Activated CD4-positive, alpha-beta T cell treated with anti-CD3 and anti-CD28 coated beads for 36 hours (primary cell): ENCODE results near the gene PTPRG. TPM values are rescaled to one million over a fixed set of nuclear protein-coding genes. Genes with fewer than 3 reads are reported as not detected.

ENCODE experiments used
- ATAC-seq: fragments of 200-7000 bp; cut with Tn5 transposase; one replicate; pipeline ENCODE4 v1.10.0; 2021; ENCODE audit warnings: mild to moderate bottlenecking, moderate library complexity
- CTCF ChIA-PET: fragments of 350-600 bp; sonication (Branson Sonifier 250); formaldehyde crosslinking; loops from one replicate; lab custom pipeline; 2021; ENCODE audit warnings: antibody characterized with exemption; lab: Charles Lee
- POLR2A ChIA-PET: fragments of 350-600 bp; sonication (Branson Sonifier 250); formaldehyde crosslinking; loops from one replicate; lab custom pipeline; 2021; ENCODE audit warnings: antibody characterized with exemption, inconsistent platforms; lab: Charles Lee
- DNase-seq: peaks from one replicate; pipeline ENCODE4 v3.0.0-alpha.2; 2020
- H3K27ac Mint-ChIP-seq: one replicate; pipeline ENCODE4 v1.8.0; 2021; ENCODE audit warnings: mixed read lengths
- H3K27me3 Mint-ChIP-seq: one replicate; pipeline ENCODE4 v1.8.0; 2021; ENCODE audit warnings: mixed read lengths
- H3K36me3 Mint-ChIP-seq: one replicate; pipeline ENCODE4 v1.8.0; 2021; ENCODE audit warnings: low read depth, mixed read lengths
- H3K4me1 Mint-ChIP-seq: one replicate; pipeline ENCODE4 v1.8.0; 2021; ENCODE audit warnings: mixed read lengths
- H3K4me3 Mint-ChIP-seq: one replicate; pipeline ENCODE4 v1.8.0; 2021; ENCODE audit warnings: mild to moderate bottlenecking, moderate library complexity, mixed read lengths
- H3K9me3 Mint-ChIP-seq: one replicate; pipeline ENCODE4 v1.8.0; 2021; ENCODE audit warnings: low read depth, mixed read lengths
- intact Hi-C, 2 experiments: fragments of 100-400 bp; cut with DNase I in 1 of 2; cut with micrococcal nuclease in 1 of 2; formaldehyde crosslinking; loops; one replicate each; pipeline versions ENCODE4 v1.14.2 to v1.15.1; 2022 to 2024; cut with DNase I, micrococcal nuclease
- total RNA-seq, 2 experiments: library from RNA; stranded (reverse); gene quantifications; one replicate each; pipeline ENCODE4 v1.2.3, GENCODE V29; 2021

PTPRG gene
- total RNA-seq, 2 experiments from 2014 or later = 0.32 to 0.33 TPM

- intact Hi-C loops = no loop called here
- Mint-ChIP-seq H3K36me3 (no peaks in the 10 kb centered on the region), H3K27me3 (peaks cover 7% of the 10 kb centered on the region), H3K27ac (no peak overlapping the region), H3K9me3 (no peaks in the 10 kb centered on the region), H3K4me3 (no peak overlapping the region), H3K4me1 (no peaks in the 10 kb centered on the region)
- DNase-seq (no peak), ATAC-seq (no peak)
- CTCF ChIA-PET = interaction anchor here (0.6 kb wide), 1 partner anchor 28 kb away, joined by 4 read pairs; no protein-coding TSS in a partner anchor
- POLR2A ChIA-PET = no interaction called here
These were observed 671.7 kb downstream of the PTPRG start for GRCh38 chr3:62233065-62233464.

GRCh38 chr3:62236016-62236415, 674.6 kb downstream of the PTPRG start:
- POLR2A ChIA-PET = no interaction called here

GRCh38 chr3:62237286-62237948, 676.0 kb downstream of the PTPRG start:
- CTCF ChIA-PET = no interaction called here
- Mint-ChIP-seq H3K4me1 (no peaks in the 10 kb centered on the region), H3K27me3 (peaks cover 9% of the 10 kb centered on the region), H3K9me3 (no peaks in the 10 kb centered on the region), H3K4me3 (no peak overlapping the region), H3K36me3 (no peaks in the 10 kb centered on the region), H3K27ac (no peak overlapping the region)
- ATAC-seq = no peak
- POLR2A ChIA-PET = no interaction called here
- DNase-seq = no peak
- intact Hi-C loops = no loop called here

More at GRCh38 chr3:62236016-62236415, 674.6 kb downstream of the PTPRG start:
- no peak overlapping the region for H3K4me3 Mint-ChIP-seq
- DNase-seq = no peak
- no peak overlapping the region for H3K27ac Mint-ChIP-seq
- no peaks in the 10 kb centered on the region for H3K36me3 Mint-ChIP-seq
- H3K4me1 Mint-ChIP-seq = no peaks in the 10 kb centered on the region
- intact Hi-C loops = no loop called here
- H3K27me3 Mint-ChIP-seq = peaks cover 8% of the 10 kb centered on the region
- H3K9me3 Mint-ChIP-seq = no peaks in the 10 kb centered on the region
- CTCF ChIA-PET = no interaction called here
- no peak for ATAC-seq

- H3K4me1 Mint-ChIP-seq = no peaks in the 10 kb centered on the region
- intact Hi-C loops = no loop called here
- H3K36me3 Mint-ChIP-seq = no peaks in the 10 kb centered on the region
- H3K27ac Mint-ChIP-seq = no peak overlapping the region
- H3K27me3 Mint-ChIP-seq = peaks cover 9% of the 10 kb centered on the region
- DNase-seq (no peak), ATAC-seq (no peak)
- POLR2A ChIA-PET = no interaction called here
- H3K4me3 Mint-ChIP-seq = no peak overlapping the region
- H3K9me3 Mint-ChIP-seq = no peaks in the 10 kb centered on the region
- CTCF ChIA-PET = no interaction called here
These were observed 676.6 kb downstream of the PTPRG start for GRCh38 chr3:62238003-62238402.

GRCh38 chr3:62238431-62238830, 677.1 kb downstream of the PTPRG start:
- Mint-ChIP-seq H3K4me1 (no peaks in the 10 kb centered on the region), H3K27ac (no peak overlapping the region), H3K36me3 (no peaks in the 10 kb centered on the region), H3K27me3 (peaks cover 9% of the 10 kb centered on the region), H3K9me3 (no peaks in the 10 kb centered on the region), H3K4me3 (no peak overlapping the region)
- ChIA-PET POLR2A (no interaction called here), CTCF (no interaction called here)
- intact Hi-C loops = no loop called here
- no peak for DNase-seq
- no peak for ATAC-seq

- Mint-ChIP-seq H3K27me3 (peaks cover 9% of the 10 kb centered on the region), H3K36me3 (no peaks in the 10 kb centered on the region)
These were observed 679.9 kb downstream of the PTPRG start for GRCh38 chr3:62241279-62241678.

GRCh38 chr3:62242831-62243509, 681.6 kb downstream of the PTPRG start:
- H3K36me3 Mint-ChIP-seq = no peaks in the 10 kb centered on the region
- peaks cover 14% of the 10 kb centered on the region for H3K27me3 Mint-ChIP-seq
- no peak overlapping the region for H3K4me3 Mint-ChIP-seq
- POLR2A ChIA-PET = no interaction called here
- intact Hi-C loops = no loop called here
- no peaks in the 10 kb centered on the region for H3K9me3 Mint-ChIP-seq
- no peak overlapping the region for H3K27ac Mint-ChIP-seq
- CTCF ChIA-PET = interaction anchor here (0.6 kb wide), 1 partner anchor 382 kb away, joined by 3 read pairs; no protein-coding TSS in a partner anchor
- DNase-seq (no peak), ATAC-seq (no peak)
- H3K4me1 Mint-ChIP-seq = no peaks in the 10 kb centered on the region

More at GRCh38 chr3:62241279-62241678, 679.9 kb downstream of the PTPRG start:
- CTCF ChIA-PET = no interaction called here
- Mint-ChIP-seq H3K4me1 (no peaks in the 10 kb centered on the region), H3K27ac (no peak overlapping the region), H3K9me3 (no peaks in the 10 kb centered on the region), H3K4me3 (no peak overlapping the region)
- intact Hi-C loops = no loop called here
- ATAC-seq = no peak
- POLR2A ChIA-PET = no interaction called here
- DNase-seq = no peak

GRCh38 chr3:62246094-62246493, 684.7 kb downstream of the PTPRG start:
- CTCF ChIA-PET = no interaction called here
- Mint-ChIP-seq H3K4me3 (no peak overlapping the region), H3K4me1 (no peaks in the 10 kb centered on the region), H3K9me3 (no peaks in the 10 kb centered on the region), H3K27ac (no peak overlapping the region), H3K36me3 (no peaks in the 10 kb centered on the region), H3K27me3 (peaks cover 12% of the 10 kb centered on the region)
- intact Hi-C loops = no loop called here
- POLR2A ChIA-PET = no interaction called here
- DNase-seq (no peak), ATAC-seq (no peak)

GRCh38 chr3:62246985-62247384, 685.6 kb downstream of the PTPRG start:
- no peaks in the 10 kb centered on the region for H3K4me1 Mint-ChIP-seq
- ATAC-seq (no peak), DNase-seq (no peak)
- H3K9me3 Mint-ChIP-seq = no peaks in the 10 kb centered on the region
- H3K27me3 Mint-ChIP-seq = peaks cover 11% of the 10 kb centered on the region
- H3K27ac Mint-ChIP-seq = no peak overlapping the region
- no peaks in the 10 kb centered on the region for H3K36me3 Mint-ChIP-seq
- intact Hi-C loops = no loop called here
- CTCF ChIA-PET = no interaction called here
- H3K4me3 Mint-ChIP-seq = no peak overlapping the region
- POLR2A ChIA-PET = no interaction called here

- Mint-ChIP-seq H3K27ac (no peak overlapping the region), H3K9me3 (no peaks in the 10 kb centered on the region), H3K4me3 (no peak overlapping the region), H3K4me1 (no peaks in the 10 kb centered on the region), H3K36me3 (no peaks in the 10 kb centered on the region), H3K27me3 (peaks cover 12% of the 10 kb centered on the region)
- intact Hi-C loops = no loop called here
- ChIA-PET POLR2A (no interaction called here), CTCF (no interaction called here)
- ATAC-seq (no peak), DNase-seq (no peak)
These were observed 687.5 kb downstream of the PTPRG start for GRCh38 chr3:62248734-62249483.

GRCh38 chr3:62249484-62249776, 688.1 kb downstream of the PTPRG start:
- Mint-ChIP-seq H3K27me3 (peaks cover 12% of the 10 kb centered on the region), H3K36me3 (no peaks in the 10 kb centered on the region), H3K27ac (no peak overlapping the region), H3K9me3 (no peaks in the 10 kb centered on the region), H3K4me1 (no peaks in the 10 kb centered on the region), H3K4me3 (no peak overlapping the region)
- no peak for ATAC-seq
- ChIA-PET POLR2A (no interaction called here), CTCF (no interaction called here)
- intact Hi-C loops = no loop called here
- no peak for DNase-seq
